Measurements from ENCODE around the gene H6PD.

DNA sequence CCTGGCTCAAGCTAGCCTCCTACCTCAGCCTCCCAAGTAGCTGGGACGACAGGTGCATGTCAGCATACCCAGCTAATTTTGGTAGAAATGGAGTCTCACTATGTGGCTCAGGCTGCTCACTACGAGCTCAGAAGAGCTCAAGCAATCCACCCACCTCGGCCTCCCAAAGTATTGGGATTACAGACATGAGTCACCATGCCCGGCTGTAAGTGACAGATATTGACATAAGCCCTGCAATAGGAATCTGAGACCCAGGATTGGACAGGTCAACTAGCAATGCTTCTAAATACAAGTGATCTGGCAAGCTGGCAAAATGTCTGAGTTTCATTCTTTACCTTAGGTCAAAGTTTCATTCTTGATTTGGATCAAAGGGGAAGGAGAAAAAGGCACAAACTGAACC lies 40.5 kb upstream of the H6PD start:
- no peak for TF ChIP-seq SUZ12 (IDR thresholded peaks at IDR 0.05; ENCODE audit: extremely low read depth, insufficient read depth, insufficient read length)
- TF ChIP-seq YY1 (IDR thresholded peaks at IDR 0.05; ENCODE audit: insufficient read depth, insufficient read length) = no peak
- no peak for TF ChIP-seq ZNF274 (IDR thresholded peaks at IDR 0.05; ENCODE audit: low read depth, low read length)
